ENCODE results near the gene BSG. TPM values are rescaled to one million over a fixed set of nuclear protein-coding genes. Genes with fewer than 3 reads are reported as not detected.

The BSG gene
- total and polyA plus RNA-seq, 10 of the 15 experiments (the other 5 are each of a cell fraction or from before 2014, with no cell fraction given) = 2.8 to 297 (median 199) TPM

DNA sequence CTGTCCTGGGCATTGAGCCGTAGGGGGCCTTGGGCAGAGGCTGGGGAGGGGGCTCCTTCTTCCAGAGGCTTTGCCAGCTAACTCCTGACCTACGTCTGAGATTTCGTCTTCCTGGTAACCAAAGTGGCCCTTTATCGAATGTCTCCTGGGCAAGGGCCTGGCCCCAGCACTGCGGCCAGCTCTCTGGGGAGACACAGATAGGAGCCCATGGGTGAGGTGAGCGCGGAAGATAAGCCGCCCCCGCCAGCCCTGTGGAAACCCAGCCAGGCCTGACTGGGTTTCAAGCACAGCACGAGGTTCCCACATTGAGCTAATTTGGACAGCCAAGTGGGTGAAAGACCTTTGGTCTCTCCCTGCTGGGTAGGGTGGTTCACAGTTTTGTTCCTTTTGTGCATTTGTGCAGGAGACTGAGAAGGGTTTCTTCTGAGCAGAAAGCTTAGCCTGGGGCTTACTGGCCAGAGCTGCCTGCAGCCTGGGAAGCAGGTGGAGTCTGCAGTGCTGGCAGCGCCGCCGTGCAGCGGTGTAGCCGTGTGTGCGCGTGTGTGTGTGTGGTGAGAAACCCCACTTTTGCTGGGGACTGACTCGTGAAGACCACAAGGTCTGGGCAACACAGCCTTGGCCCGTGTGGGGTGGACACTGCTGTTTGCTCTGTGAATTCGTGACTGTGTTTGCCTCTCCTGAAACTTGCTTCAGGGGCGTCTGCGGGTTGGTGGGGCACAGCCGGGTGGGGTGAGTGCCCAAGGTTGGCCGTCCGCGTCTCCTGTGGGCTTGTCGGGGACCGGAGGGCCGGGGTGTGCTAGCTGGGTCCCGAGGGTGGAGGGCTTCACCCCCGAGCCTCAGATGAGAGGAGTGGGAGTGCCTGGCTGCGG is 2.5 kb downstream of the BSG start (continued):
- TF ChIP-seq CBX5 (IDR thresholded peaks at IDR 0.05; ENCODE audit: low read depth) = no peak
- no peak for TF ChIP-seq MYC (IDR thresholded peaks at IDR 0.05; ENCODE audit: insufficient read depth, insufficient read length, insufficient replicate concordance, low read length, severe bottlenecking)
- no peak for TF ChIP-seq CBX3 (IDR thresholded peaks at IDR 0.05; ENCODE audit: borderline replicate concordance, low read depth)
- TF ChIP-seq CREB1 (IDR thresholded peaks at IDR 0.05; ENCODE audit: low read depth) = no peak
- no peak for TF ChIP-seq SREBF2 (IDR thresholded peaks at IDR 0.05; ENCODE audit: low read length)
- TF ChIP-seq ATF7 (IDR thresholded peaks at IDR 0.05; ENCODE audit: low read depth) = 0 out of 2 replicates have a peak, but pooled peaks have one; percentile 35
- TF ChIP-seq PML (IDR thresholded peaks at IDR 0.05; ENCODE audit: low read length) = no peak
- no peak for TF ChIP-seq ZNF384 (IDR thresholded peaks at IDR 0.05; ENCODE audit: borderline replicate concordance, low read depth, low read length)
- TF ChIP-seq, protein P1, sequence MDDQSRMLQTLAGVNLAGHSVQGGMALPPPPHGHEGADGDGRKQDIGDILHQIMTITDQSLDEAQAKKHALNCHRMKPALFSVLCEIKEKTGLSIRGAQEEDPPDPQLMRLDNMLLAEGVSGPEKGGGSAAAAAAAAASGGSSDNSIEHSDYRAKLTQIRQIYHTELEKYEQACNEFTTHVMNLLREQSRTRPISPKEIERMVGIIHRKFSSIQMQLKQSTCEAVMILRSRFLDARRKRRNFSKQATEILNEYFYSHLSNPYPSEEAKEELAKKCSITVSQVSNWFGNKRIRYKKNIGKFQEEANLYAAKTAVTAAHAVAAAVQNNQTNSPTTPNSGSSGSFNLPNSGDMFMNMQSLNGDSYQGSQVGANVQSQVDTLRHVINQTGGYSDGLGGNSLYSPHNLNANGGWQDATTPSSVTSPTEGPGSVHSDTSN (IDR thresholded peaks at IDR 0.05; ENCODE audit: insufficient replicate concordance, low read depth, low read length) = no peak
- peak; percentile 59; the same call in 1 of the 2 replicates for TF ChIP-seq POLR2AphosphoS5 (IDR thresholded peaks at IDR 0.05; ENCODE audit: low read length)
- TF ChIP-seq SRF (IDR thresholded peaks at IDR 0.05; ENCODE audit: low read depth in 2 of 2, low read length in 2 of 2) = no peak
- no peak for TF ChIP-seq ZNF217 (IDR thresholded peaks at IDR 0.05)
- no peak for TF ChIP-seq NFIC (IDR thresholded peaks at IDR 0.05; ENCODE audit: low read depth, low read length)
- TF ChIP-seq POLR2AphosphoS2 (IDR thresholded peaks at IDR 0.05; ENCODE audit: low read depth, low read length) = no peak
- TF ChIP-seq SREBF1 (IDR thresholded peaks at IDR 0.05; ENCODE audit: low read length) = no peak
- no peak for TF ChIP-seq GABPA (IDR thresholded peaks at IDR 0.05; ENCODE audit: low read depth)
- TF ChIP-seq JUNB (IDR thresholded peaks at IDR 0.05) = no peak
- TF ChIP-seq, protein P2, sequence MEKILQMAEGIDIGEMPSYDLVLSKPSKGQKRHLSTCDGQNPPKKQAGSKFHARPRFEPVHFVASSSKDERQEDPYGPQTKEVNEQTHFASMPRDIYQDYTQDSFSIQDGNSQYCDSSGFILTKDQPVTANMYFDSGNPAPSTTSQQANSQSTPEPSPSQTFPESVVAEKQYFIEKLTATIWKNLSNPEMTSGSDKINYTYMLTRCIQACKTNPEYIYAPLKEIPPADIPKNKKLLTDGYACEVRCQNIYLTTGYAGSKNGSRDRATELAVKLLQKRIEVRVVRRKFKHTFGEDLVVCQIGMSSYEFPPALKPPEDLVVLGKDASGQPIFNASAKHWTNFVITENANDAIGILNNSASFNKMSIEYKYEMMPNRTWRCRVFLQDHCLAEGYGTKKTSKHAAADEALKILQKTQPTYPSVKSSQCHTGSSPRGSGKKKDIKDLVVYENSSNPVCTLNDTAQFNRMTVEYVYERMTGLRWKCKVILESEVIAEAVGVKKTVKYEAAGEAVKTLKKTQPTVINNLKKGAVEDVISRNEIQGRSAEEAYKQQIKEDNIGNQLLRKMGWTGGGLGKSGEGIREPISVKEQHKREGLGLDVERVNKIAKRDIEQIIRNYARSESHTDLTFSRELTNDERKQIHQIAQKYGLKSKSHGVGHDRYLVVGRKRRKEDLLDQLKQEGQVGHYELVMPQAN (conservative IDR thresholded peaks at IDR 0.05) = peak; percentile 44; the same call in 1 of the 2 replicates
- TF ChIP-seq RCOR1 (conservative IDR thresholded peaks at IDR 0.05; ENCODE audit: low read depth, low read length) = no peak
- no peak for TF ChIP-seq ZBTB33 (IDR thresholded peaks at IDR 0.05)
- no peak for TF ChIP-seq ZZZ3 (IDR thresholded peaks at IDR 0.05; ENCODE audit: control insufficient read depth, insufficient read length, low read depth)
- no peak; the same call in 1 of the 2 replicates for TF ChIP-seq MLLT1 (IDR thresholded peaks at IDR 0.05)
- no peak for TF ChIP-seq RUNX3 (IDR thresholded peaks at IDR 0.05; ENCODE audit: low read length)
- peak; percentile 82 for TF ChIP-seq MAX (IDR thresholded peaks at IDR 0.05; ENCODE audit: low read depth, low read length)
